ENCODE results near the gene GRID1. TPM values are rescaled to one million over a fixed set of nuclear protein-coding genes. Genes with fewer than 3 reads are reported as not detected.

The GRID1 gene
- total and polyA plus RNA-seq, 9 of the 15 experiments (the other 6 are each of a cell fraction or from before 2014, with no cell fraction given), result 0.01 to 7.2 (median 1.2) TPM

- no peaks in the 10 kb centered on the region; a peak in 2 of 5 replicates for H3K4me1 ChIP-seq (replicated peaks in 1 of 2; ENCODE audit: control insufficient read depth in 2 of 2, insufficient read depth in 2 of 2, low read length in 2 of 2)
- in situ Hi-C loops (cut with MboI) (no loop called here), intact Hi-C loops (cut with micrococcal nuclease) (no loop called here)
- ChIA-PET CTCF (ENCODE audit: low intra/inter-chr PET ratio) (no interaction called here), POLR2A (no interaction called here)
- no peak overlapping the region for H3K4me2 ChIP-seq (ENCODE audit: insufficient read depth, low read length)
- no peak overlapping the region for H3K9ac ChIP-seq (ENCODE audit: insufficient read depth in 1 of 2, low read depth in 2 of 2, low read length in 2 of 2)
- H3K9me1 ChIP-seq (ENCODE audit: control insufficient read depth, insufficient read depth, low read length), result no peaks in the 10 kb centered on the region
- no peaks in the 10 kb centered on the region for H3K79me2 ChIP-seq (ENCODE audit: control insufficient read depth, insufficient read depth, low read length)
- H3K27ac ChIP-seq (ENCODE audit: extremely low read depth, low read depth, low read length), result no peak overlapping the region
- ATAC-seq, result no peak
- 2% methylated on average over 6 of the region's 7 CpGs for WGBS (ENCODE audit: insufficient coverage, low coverage, missing lambda C conversion rate)
- H2AFZ ChIP-seq (ENCODE audit: low read depth, low read length), result no peak overlapping the region
- H3K36me3 ChIP-seq (ENCODE audit: control insufficient read depth, insufficient read depth, low read length), result no peaks in the 10 kb centered on the region
- no peak for FAIRE-seq
- H3K9me3 ChIP-seq (replicated peaks; ENCODE audit: control insufficient read depth, insufficient read depth, low read depth, low read length), result no peaks in the 10 kb centered on the region
- no peak overlapping the region for H3K4me3 ChIP-seq
- no peaks in the 10 kb centered on the region for H4K20me1 ChIP-seq (replicated peaks; ENCODE audit: control insufficient read depth, insufficient read depth, low read length)
- peaks cover 0 to 3% of the 10 kb centered on the region in 2 experiments; a peak in 1 of 5 replicates for H3K27me3 ChIP-seq (ENCODE audit: control insufficient read depth in 2 of 2, insufficient read depth in 2 of 2, low read length in 2 of 2)
- DNase-seq (ENCODE audit: extremely low read depth in 1 of 4, low spot score in 3 of 4), result no peak
- BruUV-seq (replicated peaks), result no TSS peak
- TF ChIP-seq ARID1B (IDR thresholded peaks at IDR 0.05) (no peak), ZBTB40 (IDR thresholded peaks at IDR 0.05) (no peak), ZBTB40 (CRISPR knock-in tag; IDR thresholded peaks at IDR 0.05) (no peak), ARID2 (IDR thresholded peaks at IDR 0.05) (no peak), ZNF766 (CRISPR knock-in tag; conservative IDR thresholded peaks at IDR 0.05) (no peak), ADNP (tag; IDR thresholded peaks at IDR 0.05) (no peak), KAT7 (CRISPR knock-in tag; IDR thresholded peaks at IDR 0.05; ENCODE audit: borderline replicate concordance) (no peak), HNRNPL (IDR thresholded peaks at IDR 0.05; ENCODE audit: low read depth, low read length) (no peak), SAP30 (IDR thresholded peaks at IDR 0.05; ENCODE audit: borderline replicate concordance, insufficient read depth, low read depth, low read length, poor library complexity, severe bottlenecking) (no peak), MIER1 (IDR thresholded peaks at IDR 0.05; ENCODE audit: low read depth) (no peak)
- TF ChIP-seq, protein P1, sequence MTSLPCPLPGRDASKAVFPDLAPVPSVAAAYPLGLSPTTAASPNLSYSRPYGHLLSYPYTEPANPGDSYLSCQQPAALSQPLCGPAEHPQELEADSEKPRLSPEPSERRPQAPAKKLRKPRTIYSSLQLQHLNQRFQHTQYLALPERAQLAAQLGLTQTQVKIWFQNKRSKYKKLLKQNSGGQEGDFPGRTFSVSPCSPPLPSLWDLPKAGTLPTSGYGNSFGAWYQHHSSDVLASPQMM (CRISPR knock-in tag; IDR thresholded peaks at IDR 0.05), result no peak
Measured at GRCh38 chr10:86314616-86315548, 51.7 kb downstream of the GRID1 start.
